T follicular helper cell (primary cell): ENCODE measurements around the gene EDN1.

ENCODE experiments used
- DNase-seq: peaks from one replicate; pipeline ENCODE4 v3.0.0-alpha.2; 2020; ENCODE audit warnings: low read depth

EDN1 gene

DNA sequence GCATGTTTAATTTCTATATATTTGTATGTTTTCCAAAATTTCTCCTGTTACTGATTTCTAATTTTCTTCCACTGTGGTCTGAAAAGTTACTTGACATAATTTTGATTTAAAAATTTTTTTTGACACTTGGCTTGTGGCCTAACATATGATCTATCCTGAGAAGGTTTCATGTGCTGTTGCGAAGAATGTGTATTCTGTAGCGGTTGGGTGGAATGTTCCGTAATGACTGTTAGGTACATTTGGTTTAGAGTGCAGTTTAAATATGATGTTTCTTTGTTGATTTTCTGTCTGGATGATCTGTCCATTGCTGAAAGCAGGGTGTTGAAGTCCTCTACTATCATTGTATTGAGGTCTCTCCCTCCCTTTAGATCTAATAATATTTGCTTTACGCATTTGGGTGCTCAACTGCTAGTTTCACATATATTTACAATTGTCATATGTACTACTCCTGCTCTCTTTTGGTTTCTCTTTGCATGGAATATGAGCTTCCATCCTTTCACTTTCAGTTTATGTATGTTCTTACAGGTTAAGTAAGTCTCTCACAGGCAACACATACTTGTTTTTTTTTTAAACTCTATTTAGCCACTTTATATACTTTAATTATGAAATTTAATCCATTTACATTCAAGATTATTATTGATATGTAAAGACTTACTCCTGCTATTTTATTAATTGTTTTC is 19.5 kb upstream of the EDN1 start:
- no peak for DNase-seq

DNA sequence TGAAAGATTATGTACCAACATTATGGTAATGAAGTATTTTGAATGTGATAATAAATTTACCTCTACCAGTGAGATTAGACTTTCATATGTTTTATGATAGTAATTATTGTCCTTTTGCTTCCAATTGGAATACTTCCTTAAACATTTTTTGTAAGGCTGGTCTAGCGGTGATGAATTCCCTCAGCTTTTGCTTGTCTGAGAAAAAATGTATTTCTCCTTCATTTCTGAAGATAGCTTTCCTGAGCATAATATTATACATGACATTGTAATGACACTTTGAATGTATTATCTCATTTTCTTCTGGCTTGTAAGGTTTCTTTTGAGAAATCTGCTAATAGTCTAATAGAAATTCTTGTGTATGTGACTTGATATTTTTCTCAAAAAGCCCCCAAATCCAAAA is 18.6 kb upstream of the EDN1 start:
- no peak for DNase-seq

DNA sequence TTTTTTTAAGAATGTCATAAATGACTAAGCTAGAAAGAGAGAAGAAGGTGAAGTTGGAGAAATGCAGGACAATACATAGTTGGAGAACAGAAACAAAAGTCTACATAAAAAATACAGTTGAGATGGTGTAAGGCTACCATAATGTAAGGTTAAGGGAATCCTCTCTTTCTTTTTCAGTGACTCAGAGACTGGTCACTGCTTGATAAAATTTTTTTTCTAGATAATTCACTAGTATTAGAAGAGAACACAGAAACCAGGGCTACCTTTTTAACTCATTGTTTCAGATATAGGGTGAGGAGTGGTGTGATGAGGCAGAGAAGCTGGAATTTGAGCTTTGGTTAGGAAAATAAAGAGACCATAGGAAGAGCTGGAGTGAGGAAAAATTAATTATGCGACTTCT is 18.2 kb upstream of the EDN1 start:
- no peak for DNase-seq

DNA sequence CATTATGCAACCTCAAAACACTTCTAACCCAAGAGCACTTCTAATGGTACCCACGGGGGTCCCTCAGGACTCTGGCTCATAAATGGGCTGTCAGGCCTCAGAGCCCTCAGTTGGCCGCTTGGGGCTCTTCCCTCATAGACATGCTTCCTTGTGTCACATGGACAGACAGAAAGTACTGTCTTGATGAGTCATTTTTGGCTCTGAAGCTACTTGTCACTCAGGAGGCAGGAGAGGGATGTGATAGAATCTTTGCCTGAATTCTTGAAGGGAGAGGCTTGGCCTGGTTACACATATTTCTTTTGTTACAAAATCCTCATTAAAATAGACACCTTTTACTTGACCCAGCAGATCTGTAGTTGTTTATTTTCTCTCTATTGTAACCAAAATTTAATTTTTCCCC is 15.1 kb upstream of the EDN1 start:
- no peak for DNase-seq

DNA sequence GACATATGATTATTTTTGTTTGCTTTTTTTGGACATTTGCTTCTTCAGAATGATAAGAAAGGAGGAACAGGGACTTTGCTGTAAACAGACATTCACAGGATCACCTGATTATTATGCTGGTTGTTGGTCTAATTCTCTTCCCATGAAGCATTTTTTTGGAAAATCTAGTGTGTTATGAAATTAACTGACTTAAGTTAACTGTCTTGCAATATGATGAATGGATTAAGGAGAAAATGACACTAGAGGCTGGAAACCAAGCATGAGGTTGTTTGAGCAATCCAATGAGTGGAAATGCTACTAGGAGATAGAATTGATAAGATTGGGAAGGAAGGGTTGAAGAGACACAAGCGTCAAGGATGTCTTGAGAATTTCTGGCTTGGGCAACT is 13.2 kb upstream of the EDN1 start:
- no peak for DNase-seq

DNA sequence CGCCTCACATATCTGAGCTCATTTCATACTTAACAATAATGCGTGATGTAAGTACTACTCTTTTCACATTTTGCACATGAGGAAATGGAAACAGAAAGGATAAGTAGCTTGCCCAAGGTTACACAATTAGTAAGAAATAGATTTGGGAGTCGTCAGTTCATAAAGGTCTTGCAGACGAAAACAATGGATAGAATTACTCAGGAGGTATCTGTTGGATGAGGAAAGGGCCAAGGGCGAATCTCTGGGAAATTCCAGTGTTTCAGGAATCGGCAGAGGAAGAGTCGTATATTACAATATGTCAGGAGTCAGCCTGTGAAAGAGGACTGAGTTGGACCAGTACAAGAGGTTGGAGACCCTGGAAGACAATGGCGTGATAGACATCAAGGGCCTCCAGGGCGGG is 12.8 kb upstream of the EDN1 start:
- no peak for DNase-seq

DNA sequence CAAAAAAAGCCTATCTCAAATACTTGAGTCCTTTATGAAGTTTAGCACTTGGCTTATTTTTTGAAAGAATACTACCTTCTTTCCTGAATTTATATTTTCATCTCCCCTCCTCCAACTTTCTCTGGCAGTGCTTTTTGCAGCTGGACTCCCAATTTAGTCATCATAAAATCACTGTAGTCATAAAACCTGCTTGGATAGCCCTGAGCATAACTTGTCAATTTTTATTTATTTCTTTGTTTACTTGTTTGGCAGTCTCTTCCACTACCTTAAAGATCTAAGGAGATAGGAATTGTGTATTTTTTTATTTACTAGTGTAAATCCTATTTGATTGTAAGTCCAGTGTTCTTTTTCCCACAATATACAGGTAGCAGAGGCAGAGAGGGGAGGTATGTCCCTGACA is 11.2 kb upstream of the EDN1 start:
- DNase-seq, result no peak

DNA sequence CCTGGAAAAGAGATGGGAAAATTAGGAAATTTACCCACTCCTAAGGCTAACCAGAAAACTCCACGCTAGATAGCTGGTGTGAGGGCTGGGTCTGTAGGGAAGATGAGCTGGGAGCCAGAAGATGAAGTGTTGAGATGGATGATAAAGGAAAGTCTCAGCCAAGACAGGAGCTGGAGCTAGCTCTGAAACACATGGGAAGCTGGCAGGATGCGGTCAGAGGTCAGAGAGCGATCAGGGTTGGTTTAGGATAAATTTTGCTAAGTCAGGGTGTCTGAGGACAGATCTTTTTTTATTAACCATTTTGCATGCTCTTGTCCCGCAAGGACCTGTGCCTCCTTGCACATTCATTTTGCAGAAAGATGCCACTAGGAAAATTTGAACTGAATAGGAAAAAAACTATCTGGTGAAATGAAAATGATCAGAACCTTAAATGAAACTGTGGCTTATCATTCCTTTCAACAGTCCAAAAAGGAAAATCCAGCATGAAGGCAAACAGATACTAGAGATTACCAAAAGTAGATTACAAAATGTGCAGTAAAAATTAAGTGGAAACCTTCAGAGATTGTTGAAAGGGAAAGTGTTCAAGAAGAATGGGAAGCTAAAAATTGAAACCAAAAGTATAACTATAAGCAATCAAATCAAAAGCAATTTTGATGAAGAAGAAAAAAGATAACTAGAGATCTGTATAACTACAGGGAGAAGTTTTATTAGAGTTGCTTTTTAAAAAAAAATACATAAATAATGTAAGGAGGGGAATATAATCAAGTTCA is 10.7 kb upstream of the EDN1 start:
- no peak for DNase-seq

DNA sequence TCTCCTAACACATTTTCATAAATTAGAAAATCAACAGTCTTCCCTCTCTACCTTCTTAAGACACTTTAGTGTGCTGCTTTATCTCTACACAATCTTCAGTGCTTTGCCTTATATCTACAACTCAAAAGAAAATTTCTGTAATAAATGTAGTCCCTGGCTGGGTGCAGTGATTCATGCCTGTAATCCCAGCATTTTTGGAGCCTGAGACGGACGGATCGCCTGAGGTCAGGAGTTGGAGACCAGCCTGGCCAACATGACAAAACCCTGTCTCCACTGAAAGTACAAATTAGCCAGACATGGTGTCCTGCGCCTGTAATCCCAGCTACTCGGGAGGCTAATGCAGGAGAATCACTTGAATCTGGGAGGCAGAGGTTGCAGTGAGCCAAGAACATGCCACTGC is 9.7 kb upstream of the EDN1 start:
- no peak for DNase-seq

DNA sequence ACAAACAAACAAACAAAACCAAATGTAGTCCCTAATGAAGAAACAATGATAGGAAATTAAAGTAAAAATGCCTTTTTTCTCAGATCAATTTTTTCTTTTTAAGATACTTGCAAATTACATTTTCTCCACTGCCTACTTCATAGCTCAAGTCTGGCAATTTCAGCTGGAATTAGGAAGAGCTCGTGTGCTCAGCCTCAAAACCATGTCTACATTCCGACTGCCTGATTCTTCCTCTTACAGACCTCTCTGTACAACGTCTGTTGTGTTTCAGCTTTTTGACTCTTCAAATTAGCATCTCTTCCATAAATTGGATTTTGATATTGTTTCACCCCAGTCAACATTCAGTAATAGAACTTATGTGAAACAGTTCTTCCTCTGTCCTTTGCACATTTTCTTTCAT is 9.3 kb upstream of the EDN1 start:
- DNase-seq, result no peak

DNA sequence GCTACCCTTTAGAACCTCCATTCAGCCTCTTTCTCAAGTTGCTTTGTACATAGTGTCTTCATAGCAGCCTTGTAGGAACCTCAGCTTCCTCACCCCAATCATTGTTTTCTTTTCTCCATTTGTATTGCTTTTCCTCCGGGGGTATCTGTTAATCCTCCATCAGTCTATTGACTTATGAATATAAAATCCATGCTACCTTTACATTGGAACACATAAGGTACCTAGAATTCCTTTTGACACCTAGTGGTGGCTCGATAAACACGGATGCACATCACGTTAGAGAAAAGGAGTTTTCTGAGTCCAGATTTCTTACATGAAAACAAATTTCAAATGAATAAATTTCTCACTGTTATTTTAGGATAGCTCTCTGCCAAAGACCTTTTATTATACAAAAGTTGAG is 6.3 kb upstream of the EDN1 start:
- DNase-seq, result no peak

DNA sequence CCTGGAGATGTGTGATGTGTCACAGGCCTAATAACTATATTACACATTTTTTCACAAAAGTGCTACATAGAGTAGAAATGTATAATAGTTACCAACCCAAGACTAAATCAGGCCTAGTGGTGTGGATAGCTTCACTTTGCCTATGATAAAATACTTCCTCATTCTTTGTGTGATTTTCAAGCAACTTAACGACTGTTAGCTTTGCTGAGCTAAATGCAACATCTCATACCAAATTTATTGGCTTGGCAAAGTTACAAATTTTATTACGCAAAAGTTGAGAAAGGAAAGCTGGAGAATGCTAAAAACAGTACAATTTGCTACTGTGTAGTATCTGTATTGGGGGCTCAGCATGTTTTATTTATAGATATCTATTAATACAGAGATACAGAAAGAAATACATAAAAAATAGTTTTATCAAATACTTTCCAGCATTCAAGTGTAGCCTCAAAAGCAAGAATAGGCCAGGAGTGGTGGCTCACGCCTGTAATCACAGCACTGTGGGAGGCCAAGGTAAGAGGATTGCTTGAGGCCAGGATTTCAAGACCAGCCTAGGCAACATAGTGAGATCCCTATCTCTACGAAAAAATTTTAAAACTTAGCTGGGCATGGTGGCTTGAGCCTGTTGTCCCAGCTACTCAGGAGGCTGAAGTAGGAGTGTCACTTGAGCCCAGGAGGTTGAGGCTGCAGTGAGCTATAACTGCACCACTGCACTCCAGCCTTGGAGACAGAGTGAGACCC is 3.6 kb upstream of the EDN1 start:
- DNase-seq, result no peak

DNA sequence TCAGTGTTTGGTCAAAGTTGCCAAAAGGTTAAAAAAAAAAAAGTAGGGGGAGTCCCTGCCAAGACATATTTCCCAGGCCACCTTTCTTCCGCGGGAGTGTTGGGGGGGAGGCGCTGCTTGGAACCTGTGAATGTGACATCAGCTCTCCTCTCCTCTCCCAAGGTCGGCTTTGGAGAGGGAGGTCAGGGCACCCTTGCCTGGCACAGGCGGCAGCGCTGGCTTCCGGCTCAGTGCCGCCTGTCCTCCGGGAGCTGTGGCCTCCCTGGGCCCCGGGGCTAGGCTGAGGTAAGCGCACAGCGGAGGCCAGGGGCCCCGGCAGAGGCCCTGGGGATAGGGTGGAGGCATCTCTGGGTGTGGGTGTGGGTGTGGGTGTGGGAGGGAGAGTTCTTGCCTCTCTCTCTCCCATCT is 1.9 kb upstream of the EDN1 start:
- no peak for DNase-seq

DNA sequence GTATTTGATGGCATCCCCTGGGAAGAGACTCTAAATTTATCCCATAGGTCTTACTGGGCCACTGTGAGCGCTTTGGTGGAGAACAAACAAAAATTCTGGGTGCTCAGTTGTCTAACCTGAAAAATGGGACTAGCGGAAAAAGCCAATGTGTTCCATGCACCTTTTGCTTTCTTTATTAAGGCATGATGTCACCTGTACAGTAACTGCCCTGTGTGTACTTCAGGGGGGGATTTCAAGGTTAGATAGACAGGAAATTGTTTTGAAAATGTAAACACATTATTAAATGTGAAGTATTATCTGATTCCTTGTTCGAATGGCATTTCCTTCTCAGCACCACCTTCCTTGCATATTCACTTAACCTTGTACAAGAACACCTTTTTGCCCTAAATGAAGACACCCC is 1.2 kb upstream of the EDN1 start:
- DNase-seq, result no peak

DNA sequence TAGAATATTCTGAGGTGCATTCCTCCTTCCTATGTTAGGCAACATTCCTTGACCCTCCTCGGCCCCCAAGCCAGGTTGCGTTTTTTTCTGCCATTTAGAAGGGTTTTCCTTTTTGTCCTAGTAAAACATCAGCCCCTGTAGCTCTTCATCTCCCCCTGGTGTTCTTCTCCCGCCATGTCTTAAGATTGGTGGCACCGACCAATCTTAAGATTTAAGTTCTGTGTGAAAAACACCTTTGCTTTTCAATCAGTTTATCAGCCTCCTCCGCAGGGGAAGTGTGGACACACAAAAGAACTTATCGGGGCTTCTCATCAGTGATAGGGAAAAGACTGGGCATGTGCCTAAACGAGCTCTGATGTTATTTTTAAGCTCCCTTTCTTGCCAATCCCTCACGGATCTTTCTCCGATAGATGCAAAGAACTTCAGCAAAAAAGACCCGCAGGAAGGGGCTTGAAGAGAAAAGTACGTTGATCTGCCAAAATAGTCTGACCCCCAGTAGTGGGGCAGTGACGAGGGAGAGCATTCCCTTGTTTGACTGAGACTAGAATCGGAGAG is 719 bp upstream of the EDN1 start:
- peak; percentile 23 for DNase-seq

DNA sequence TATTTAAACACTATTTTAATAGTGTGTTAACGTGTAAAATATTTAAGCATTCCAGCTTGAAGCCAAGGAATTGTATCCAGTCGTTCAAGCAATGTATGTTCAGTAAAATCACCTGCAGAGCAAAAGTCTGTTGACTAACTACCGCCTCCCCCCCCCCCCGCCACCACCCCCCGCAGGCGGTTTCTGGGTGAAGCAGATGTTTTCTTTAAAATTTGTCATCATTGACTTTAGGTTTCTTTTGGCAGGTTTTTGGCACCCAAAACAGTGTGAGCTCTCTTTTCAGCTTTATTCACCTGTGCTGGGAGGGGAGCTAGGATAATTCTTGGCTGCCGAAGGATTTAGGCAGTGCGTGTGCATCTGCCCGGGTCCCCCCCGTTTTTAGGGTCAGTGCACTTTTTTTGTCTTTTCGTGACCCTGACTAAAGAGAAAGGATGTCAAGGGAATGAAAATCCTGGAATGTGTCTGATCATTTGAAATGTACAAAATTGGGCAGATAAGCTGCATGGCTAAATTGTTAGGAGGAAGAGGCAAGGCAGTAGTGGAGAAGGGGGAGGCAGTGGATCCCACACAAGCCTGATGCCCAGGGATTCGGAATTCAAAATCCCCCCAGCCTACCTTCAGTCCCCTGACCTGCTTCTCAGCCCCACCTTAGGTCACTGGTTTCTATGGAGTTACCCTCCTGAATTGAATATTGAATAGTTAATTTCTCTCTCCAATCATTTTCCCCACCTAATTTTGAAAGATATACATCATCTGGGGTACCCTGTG is 1.1 kb downstream of the EDN1 start:
- DNase-seq, result no peak

DNA sequence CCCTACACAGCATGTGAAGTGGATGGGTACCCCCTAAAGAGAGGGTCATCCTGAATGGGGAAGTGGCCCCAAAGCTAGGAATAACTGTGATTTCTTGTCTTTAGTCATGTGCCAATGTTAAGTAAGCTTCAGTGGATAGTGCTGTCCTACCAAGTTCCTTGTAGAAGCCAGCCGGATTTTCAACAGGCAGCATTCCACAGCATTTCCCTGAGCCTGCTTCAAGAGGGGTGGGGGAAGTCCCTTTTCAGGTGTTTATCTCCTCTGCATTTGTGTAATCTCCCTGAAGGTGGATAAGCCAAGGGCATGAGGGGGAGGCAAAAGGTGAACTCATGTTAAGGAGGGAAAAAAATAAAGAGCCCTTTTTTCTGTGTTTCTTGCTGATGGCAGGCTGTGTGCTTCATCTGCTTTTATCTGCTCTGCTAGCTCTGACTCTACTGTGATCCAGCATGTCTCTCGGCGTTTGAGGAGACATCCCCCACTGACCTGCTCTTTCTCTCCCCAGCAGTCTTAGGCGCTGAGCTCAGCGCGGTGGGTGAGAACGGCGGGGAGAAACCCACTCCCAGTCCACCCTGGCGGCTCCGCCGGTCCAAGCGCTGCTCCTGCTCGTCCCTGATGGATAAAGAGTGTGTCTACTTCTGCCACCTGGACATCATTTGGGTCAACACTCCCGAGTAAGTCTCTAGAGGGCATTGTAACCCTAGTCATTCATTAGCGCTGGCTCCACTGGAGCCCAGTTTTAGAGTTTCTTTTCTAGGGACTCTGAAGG is 1.9 kb downstream of the EDN1 start:
- DNase-seq, result no peak

DNA sequence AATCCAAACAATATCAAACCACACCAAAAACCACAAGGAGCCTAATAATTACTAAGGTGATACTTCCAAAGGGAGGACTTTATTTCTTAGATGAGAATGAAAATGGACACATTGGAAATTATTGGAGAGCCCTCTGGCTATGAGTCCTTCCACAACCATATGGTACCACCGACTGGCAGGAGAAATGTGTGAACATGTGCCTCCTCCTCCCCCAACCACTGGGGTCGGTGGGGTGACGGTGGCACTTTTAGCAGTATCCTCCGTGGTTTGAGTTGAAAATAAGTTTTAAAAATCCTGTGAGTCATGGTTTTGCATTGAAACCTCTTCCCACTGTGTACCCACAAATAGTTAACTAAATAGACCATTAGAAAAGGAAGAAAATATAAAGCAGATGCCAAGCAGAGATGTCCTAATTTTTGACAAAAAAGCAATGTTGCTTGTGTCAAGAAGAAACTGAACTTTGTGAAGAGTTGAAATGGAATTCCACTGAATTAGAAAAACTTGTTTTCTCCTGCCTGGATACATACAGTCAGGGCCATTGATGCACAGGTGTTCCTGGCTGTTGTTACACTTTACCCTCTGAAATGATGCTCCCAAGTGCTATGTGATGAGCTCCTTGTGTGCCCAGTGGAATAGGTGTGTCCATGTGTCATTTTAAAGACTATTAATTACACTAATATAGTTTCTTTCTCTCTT is 3.2 kb downstream of the EDN1 start:
- DNase-seq, result no peak

DNA sequence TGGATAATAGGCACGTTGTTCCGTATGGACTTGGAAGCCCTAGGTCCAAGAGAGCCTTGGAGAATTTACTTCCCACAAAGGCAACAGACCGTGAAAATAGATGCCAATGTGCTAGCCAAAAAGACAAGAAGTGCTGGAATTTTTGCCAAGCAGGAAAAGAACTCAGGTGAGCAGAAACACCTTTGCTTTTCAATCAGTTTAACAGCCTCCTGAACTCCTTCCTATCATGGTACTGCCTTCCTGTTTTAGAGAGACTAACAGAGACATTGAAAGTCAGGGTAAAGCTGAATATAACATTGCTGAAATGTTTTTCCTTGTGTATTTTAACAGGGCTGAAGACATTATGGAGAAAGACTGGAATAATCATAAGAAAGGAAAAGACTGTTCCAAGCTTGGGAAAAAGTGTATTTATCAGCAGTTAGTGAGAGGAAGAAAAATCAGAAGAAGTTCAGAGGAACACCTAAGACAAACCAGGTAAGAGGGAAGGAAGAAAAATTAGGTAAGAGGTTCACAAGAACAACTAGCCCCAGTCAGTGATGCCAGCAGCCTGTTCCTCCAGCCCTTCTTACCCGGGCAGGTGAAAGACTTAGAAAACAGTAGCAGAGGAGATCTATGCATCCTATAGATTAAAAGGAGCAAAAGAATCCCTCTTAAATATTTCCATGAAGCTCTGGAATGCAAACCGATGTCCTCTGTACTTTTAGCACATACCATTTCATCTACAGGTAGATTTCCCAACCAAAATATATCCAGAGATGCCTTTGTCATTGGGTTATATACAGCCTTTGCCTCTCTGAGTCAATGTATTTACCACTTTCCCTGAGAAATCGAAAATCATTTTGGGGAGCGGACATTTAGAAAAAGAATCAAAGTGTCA is 4.0 kb downstream of the EDN1 start:
- no peak for DNase-seq
